ENCODE results near the gene ADGRA3. TPM values are rescaled to one million over a fixed set of nuclear protein-coding genes. Genes with fewer than 3 reads are reported as not detected.

Gene ADGRA3
- total RNA-seq, 1 experiment from 2014 or later: 35.0 TPM

DNA sequence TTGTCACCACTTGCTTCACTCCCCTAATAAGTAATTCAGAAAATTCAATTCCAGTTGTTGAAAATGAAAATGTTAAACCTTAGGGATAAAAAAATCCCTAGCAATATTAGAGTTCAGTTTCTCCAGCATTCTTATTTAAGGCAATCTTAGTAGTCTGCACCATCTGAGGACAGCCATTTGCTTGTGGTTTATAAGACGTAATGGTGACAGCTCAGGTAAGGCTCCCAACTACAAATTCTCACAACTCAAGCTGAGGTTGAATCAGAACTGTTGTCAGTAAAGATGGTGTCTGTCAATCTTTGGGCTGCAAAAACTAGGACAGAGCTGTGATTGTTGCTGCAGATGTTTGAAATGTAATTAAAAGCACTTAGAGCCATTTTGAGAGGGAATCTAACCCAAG, 16.3 kb upstream of the ADGRA3 start:
- DNase-seq: no peak
- Histone ChIP-seq H3K4me3 (ENCODE audit: low read depth, low read length) (no peak overlapping the region), H3K36me3 (ENCODE audit: control insufficient read depth, insufficient read depth, low read length) (no peaks in the 10 kb centered on the region), H3K27me3 (replicated peaks; ENCODE audit: control insufficient read depth, insufficient read depth, low read length) (no peaks in the 10 kb centered on the region), H3K4me1 (no peaks in the 10 kb centered on the region), H3K9me3 (no peaks in the 10 kb centered on the region)
- TF ChIP-seq, protein P1, sequence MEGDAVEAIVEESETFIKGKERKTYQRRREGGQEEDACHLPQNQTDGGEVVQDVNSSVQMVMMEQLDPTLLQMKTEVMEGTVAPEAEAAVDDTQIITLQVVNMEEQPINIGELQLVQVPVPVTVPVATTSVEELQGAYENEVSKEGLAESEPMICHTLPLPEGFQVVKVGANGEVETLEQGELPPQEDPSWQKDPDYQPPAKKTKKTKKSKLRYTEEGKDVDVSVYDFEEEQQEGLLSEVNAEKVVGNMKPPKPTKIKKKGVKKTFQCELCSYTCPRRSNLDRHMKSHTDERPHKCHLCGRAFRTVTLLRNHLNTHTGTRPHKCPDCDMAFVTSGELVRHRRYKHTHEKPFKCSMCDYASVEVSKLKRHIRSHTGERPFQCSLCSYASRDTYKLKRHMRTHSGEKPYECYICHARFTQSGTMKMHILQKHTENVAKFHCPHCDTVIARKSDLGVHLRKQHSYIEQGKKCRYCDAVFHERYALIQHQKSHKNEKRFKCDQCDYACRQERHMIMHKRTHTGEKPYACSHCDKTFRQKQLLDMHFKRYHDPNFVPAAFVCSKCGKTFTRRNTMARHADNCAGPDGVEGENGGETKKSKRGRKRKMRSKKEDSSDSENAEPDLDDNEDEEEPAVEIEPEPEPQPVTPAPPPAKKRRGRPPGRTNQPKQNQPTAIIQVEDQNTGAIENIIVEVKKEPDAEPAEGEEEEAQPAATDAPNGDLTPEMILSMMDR (IDR thresholded peaks at IDR 0.05; ENCODE audit: insufficient read depth in 1 of 2, low read depth in 1 of 2, low read length in 1 of 2, severe bottlenecking in 1 of 2, unreplicated experiment in 1 of 2): no peak
- Mint-ChIP-seq H3K4me1 (ENCODE audit: low read depth, unreplicated experiment) (no peaks in the 10 kb centered on the region), H3K27ac (ENCODE audit: unreplicated experiment) (no peak overlapping the region), H3K27me3 (ENCODE audit: insufficient read depth, unreplicated experiment) (no peaks in the 10 kb centered on the region), H3K4me3 (ENCODE audit: unreplicated experiment) (no peak overlapping the region), H3K36me3 (ENCODE audit: insufficient read depth, unreplicated experiment) (no peaks in the 10 kb centered on the region), H3K9me3 (ENCODE audit: unreplicated experiment) (peaks cover 12% of the 10 kb centered on the region)
- POLR2A ChIA-PET: no interaction called here
- no TSS peak for BruUV-seq (replicated peaks)
- intact Hi-C loops (cut with micrococcal nuclease; ENCODE audit: unreplicated experiment): no loop called here
- CTCF ChIA-PET: no interaction called here

DNA sequence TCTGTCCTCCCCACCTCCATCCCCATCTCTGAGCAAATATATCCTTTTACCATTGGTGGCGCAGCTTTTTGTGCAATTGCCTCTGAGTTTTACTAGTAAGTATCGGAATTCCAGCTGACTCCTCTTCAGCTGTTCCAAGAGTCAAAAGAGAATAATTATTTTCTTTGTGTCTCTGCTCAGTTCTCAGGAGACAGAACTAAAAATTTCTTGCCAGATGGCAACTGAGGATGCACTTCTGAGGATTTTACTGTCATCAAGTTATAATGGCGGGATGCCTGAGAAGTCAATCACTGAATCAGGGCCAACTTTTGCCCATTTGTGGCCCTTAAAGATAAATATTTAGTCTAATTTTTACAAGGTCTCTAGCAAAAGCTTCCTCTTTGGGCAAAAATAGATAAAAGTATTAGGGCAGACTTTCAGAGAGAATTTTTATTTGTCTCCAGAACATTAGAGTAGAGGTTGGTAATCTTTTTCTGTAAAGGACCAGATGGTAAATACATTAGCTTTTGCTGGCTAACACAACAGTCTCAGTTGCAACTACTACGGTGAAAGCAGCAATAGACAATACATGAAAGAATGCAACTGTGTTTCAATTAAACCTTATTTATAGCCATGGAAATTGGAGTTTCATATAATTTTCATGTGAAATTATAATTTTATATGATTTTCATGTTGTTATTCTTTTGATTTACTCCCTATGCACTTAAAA, 15.6 kb upstream of the ADGRA3 start:
- Mint-ChIP-seq H3K9me3 (ENCODE audit: unreplicated experiment) (peaks cover 12% of the 10 kb centered on the region), H3K36me3 (ENCODE audit: insufficient read depth, unreplicated experiment) (no peaks in the 10 kb centered on the region), H3K4me1 (ENCODE audit: low read depth, unreplicated experiment) (no peaks in the 10 kb centered on the region), H3K4me3 (ENCODE audit: unreplicated experiment) (no peak overlapping the region), H3K27me3 (ENCODE audit: insufficient read depth, unreplicated experiment) (no peaks in the 10 kb centered on the region), H3K27ac (ENCODE audit: unreplicated experiment) (no peak overlapping the region)
- Histone ChIP-seq H3K4me3 (ENCODE audit: low read depth, low read length) (no peak overlapping the region), H3K27me3 (replicated peaks; ENCODE audit: control insufficient read depth, insufficient read depth, low read length) (no peaks in the 10 kb centered on the region), H3K36me3 (ENCODE audit: control insufficient read depth, insufficient read depth, low read length) (no peaks in the 10 kb centered on the region), H3K9me3 (no peaks in the 10 kb centered on the region), H3K4me1 (no peaks in the 10 kb centered on the region)
- TF ChIP-seq, protein P1 (IDR thresholded peaks at IDR 0.05; ENCODE audit: insufficient read depth in 1 of 2, low read depth in 1 of 2, low read length in 1 of 2, severe bottlenecking in 1 of 2, unreplicated experiment in 1 of 2): no peak
- BruUV-seq (replicated peaks): no TSS peak
- CTCF ChIA-PET: no interaction called here
- no peak for DNase-seq
- intact Hi-C loops (cut with micrococcal nuclease; ENCODE audit: unreplicated experiment): no loop called here
- POLR2A ChIA-PET: no interaction called here

DNA sequence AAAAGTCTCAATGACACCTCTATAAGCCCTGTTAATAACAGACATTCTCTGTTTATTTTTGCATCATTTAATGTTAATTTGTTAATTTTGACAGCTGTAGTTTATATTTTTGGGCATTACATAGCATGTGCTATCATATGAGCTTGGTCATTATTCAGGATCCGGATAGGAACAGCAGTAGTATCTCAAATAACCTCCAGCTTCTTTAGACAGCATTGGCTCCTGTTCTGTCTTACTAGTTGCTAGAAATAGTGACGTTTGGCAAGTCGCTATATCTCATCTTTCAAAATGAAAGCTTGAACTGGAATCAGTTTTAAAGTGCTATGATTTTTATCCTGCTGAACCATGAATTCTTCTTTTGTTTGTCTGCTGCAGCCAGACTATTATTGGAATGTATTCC, 9.0 kb upstream of the ADGRA3 start:
- intact Hi-C loops (cut with micrococcal nuclease; ENCODE audit: unreplicated experiment): no loop called here
- Mint-ChIP-seq H3K9me3 (ENCODE audit: unreplicated experiment) (no peaks in the 10 kb centered on the region), H3K4me1 (ENCODE audit: low read depth, unreplicated experiment) (no peaks in the 10 kb centered on the region), H3K36me3 (ENCODE audit: insufficient read depth, unreplicated experiment) (no peaks in the 10 kb centered on the region), H3K4me3 (ENCODE audit: unreplicated experiment) (no peak overlapping the region), H3K27me3 (ENCODE audit: insufficient read depth, unreplicated experiment) (no peaks in the 10 kb centered on the region), H3K27ac (ENCODE audit: unreplicated experiment) (no peak overlapping the region)
- ChIA-PET POLR2A (no interaction called here), CTCF (no interaction called here)
- no TSS peak for BruUV-seq (replicated peaks)
- no peaks in the 10 kb centered on the region for H3K27me3 ChIP-seq (replicated peaks; ENCODE audit: control insufficient read depth, insufficient read depth, low read length)
- no peaks in the 10 kb centered on the region for H3K9me3 ChIP-seq
- DNase-seq: no peak
- H3K4me3 ChIP-seq (ENCODE audit: low read depth, low read length): no peak overlapping the region
- TF ChIP-seq, protein P1 (IDR thresholded peaks at IDR 0.05; ENCODE audit: insufficient read depth in 1 of 2, low read depth in 1 of 2, low read length in 1 of 2, severe bottlenecking in 1 of 2, unreplicated experiment in 1 of 2): no peak
- H3K36me3 ChIP-seq (ENCODE audit: control insufficient read depth, insufficient read depth, low read length): no peaks in the 10 kb centered on the region
- H3K4me1 ChIP-seq: no peaks in the 10 kb centered on the region

All from Caco-2 (cell line).